ENCODE results near the gene CTPS1. TPM values are rescaled to one million over a fixed set of nuclear protein-coding genes. Genes with fewer than 3 reads are reported as not detected.

The CTPS1 gene
- total RNA-seq (37.9 and 44.9 TPM in 2 replicates), polyA plus RNA-seq (29.9 and 31.9 TPM in 2 replicates)

- peak; percentile 96 for DNase-seq (ENCODE audit: low spot score)
- H3K27ac ChIP-seq, result peak within 1 kb of the TSS; percentile 95
- H3K4me3 ChIP-seq, result peak within 1 kb of the TSS; percentile 64
- H3K36me3 ChIP-seq (replicated peaks; ENCODE audit: insufficient read depth, low read depth), result no peaks in the 10 kb centered on the region
- H3K4me2 ChIP-seq, result peak within 1 kb of the TSS; percentile 95
- H4K20me1 ChIP-seq (ENCODE audit: insufficient read depth, poor library complexity, severe bottlenecking), result no peaks in the 10 kb centered on the region
- H3K9me3 ChIP-seq (ENCODE audit: low read depth), result no peaks in the 10 kb centered on the region
- peaks cover 42% of the 10 kb centered on the region for H3K79me2 ChIP-seq
- peak within 1 kb of the TSS; percentile 80 for H2AFZ ChIP-seq
- no peaks in the 10 kb centered on the region for H3K9me2 ChIP-seq (replicated peaks; ENCODE audit: insufficient read depth)
- H3K4me1 ChIP-seq (ENCODE audit: insufficient read depth), result peaks cover 25% of the 10 kb centered on the region
- TF ChIP-seq EZH2 (IDR thresholded peaks at IDR 0.05; ENCODE audit: borderline replicate concordance) (no peak), CTCF (IDR thresholded peaks at IDR 0.05; ENCODE audit: poor library complexity) (peak; percentile 38)
- 1% methylated on average over 57 of the region's 96 CpGs for WGBS (ENCODE audit: low lambda C conversion rate, missing lambda C conversion rate)
- H3K27me3 ChIP-seq, result no peaks in the 10 kb centered on the region
These were observed at the start of gene CTPS1 for GRCh38 chr1:40979241-40980067. TSS of gene CTPS1 (plus strand) at chr1:40979696. CDS start at chr1:40983291, 3,595 bp downstream.

GRCh38 chr1:40930174-40930964 lies 49.1 kb upstream of the CTPS1 start:
- Histone ChIP-seq H2AFZ (no peak overlapping the region), H3K27ac (no peak overlapping the region), H3K9me3 (ENCODE audit: low read depth) (no peaks in the 10 kb centered on the region), H3K27me3 (no peaks in the 10 kb centered on the region), H3K36me3 (replicated peaks; ENCODE audit: insufficient read depth, low read depth) (no peaks in the 10 kb centered on the region), H3K4me3 (no peak overlapping the region), H3K79me2 (no peaks in the 10 kb centered on the region), H3K4me1 (ENCODE audit: insufficient read depth) (no peaks in the 10 kb centered on the region), H3K9me2 (replicated peaks; ENCODE audit: insufficient read depth) (no peaks in the 10 kb centered on the region), H3K4me2 (no peak overlapping the region), H4K20me1 (ENCODE audit: insufficient read depth, poor library complexity, severe bottlenecking) (no peaks in the 10 kb centered on the region)
- no peak for DNase-seq (ENCODE audit: low spot score)
- TF ChIP-seq EZH2phosphoT487 (IDR thresholded peaks at IDR 0.05; ENCODE audit: low read depth, severe bottlenecking, unreplicated experiment) (no peak), EZH2 (IDR thresholded peaks at IDR 0.05; ENCODE audit: borderline replicate concordance) (no peak), CTCF (IDR thresholded peaks at IDR 0.05; ENCODE audit: poor library complexity) (no peak)
- 82% methylated on average over 8 of the region's 8 CpGs for WGBS (ENCODE audit: low lambda C conversion rate, missing lambda C conversion rate)

GRCh38 chr1:40931601-40932000 lies 47.9 kb upstream of the CTPS1 start:
- WGBS (ENCODE audit: low lambda C conversion rate, missing lambda C conversion rate), result 86% methylated on average over 5 of the region's 5 CpGs
- Histone ChIP-seq H3K9me3 (ENCODE audit: low read depth) (no peaks in the 10 kb centered on the region), H2AFZ (no peak overlapping the region), H3K4me1 (ENCODE audit: insufficient read depth) (no peaks in the 10 kb centered on the region), H3K27ac (no peak overlapping the region), H3K9me2 (replicated peaks; ENCODE audit: insufficient read depth) (no peaks in the 10 kb centered on the region), H3K4me2 (no peak overlapping the region), H3K27me3 (no peaks in the 10 kb centered on the region), H3K36me3 (replicated peaks; ENCODE audit: insufficient read depth, low read depth) (no peaks in the 10 kb centered on the region), H3K4me3 (no peak overlapping the region), H3K79me2 (no peaks in the 10 kb centered on the region), H4K20me1 (ENCODE audit: insufficient read depth, poor library complexity, severe bottlenecking) (no peaks in the 10 kb centered on the region)
- TF ChIP-seq CTCF (IDR thresholded peaks at IDR 0.05; ENCODE audit: poor library complexity) (no peak), EZH2 (IDR thresholded peaks at IDR 0.05; ENCODE audit: borderline replicate concordance) (no peak), EZH2phosphoT487 (IDR thresholded peaks at IDR 0.05; ENCODE audit: low read depth, severe bottlenecking, unreplicated experiment) (no peak)
- DNase-seq (ENCODE audit: low spot score), result no peak

Measured in hepatocyte (in vitro differentiated cells).